ENCODE measurements around the gene TAAR5. TPM values are rescaled to one million over a fixed set of nuclear protein-coding genes. Genes with fewer than 3 reads are reported as not detected.

Gene TAAR5
- total and polyA plus RNA-seq, 10 of the 15 experiments (the other 5 are each of a cell fraction or from before 2014, with no cell fraction given) = not detected

- POLR2A ChIA-PET = no interaction called here
- no peak for FAIRE-seq
- no peak for TF ChIP-seq SIX5 (IDR thresholded peaks at IDR 0.05; ENCODE audit: low read depth, low read length, severe bottlenecking)
- no peak for TF ChIP-seq TCF12 (IDR thresholded peaks at IDR 0.05; ENCODE audit: low read depth, low read length)
- no peak for TF ChIP-seq NFYA (IDR thresholded peaks at IDR 0.05; ENCODE audit: borderline replicate concordance, low read depth, low read length)
- TF ChIP-seq NR2C1 (IDR thresholded peaks at IDR 0.05) = no peak
- no peak for TF ChIP-seq NBN (IDR thresholded peaks at IDR 0.05)
- TF ChIP-seq, protein P1, sequence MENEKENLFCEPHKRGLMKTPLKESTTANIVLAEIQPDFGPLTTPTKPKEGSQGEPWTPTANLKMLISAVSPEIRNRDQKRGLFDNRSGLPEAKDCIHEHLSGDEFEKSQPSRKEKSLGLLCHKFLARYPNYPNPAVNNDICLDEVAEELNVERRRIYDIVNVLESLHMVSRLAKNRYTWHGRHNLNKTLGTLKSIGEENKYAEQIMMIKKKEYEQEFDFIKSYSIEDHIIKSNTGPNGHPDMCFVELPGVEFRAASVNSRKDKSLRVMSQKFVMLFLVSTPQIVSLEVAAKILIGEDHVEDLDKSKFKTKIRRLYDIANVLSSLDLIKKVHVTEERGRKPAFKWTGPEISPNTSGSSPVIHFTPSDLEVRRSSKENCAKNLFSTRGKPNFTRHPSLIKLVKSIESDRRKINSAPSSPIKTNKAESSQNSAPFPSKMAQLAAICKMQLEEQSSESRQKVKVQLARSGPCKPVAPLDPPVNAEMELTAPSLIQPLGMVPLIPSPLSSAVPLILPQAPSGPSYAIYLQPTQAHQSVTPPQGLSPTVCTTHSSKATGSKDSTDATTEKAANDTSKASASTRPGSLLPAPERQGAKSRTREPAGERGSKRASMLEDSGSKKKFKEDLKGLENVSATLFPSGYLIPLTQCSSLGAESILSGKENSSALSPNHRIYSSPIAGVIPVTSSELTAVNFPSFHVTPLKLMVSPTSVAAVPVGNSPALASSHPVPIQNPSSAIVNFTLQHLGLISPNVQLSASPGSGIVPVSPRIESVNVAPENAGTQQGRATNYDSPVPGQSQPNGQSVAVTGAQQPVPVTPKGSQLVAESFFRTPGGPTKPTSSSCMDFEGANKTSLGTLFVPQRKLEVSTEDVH (IDR thresholded peaks at IDR 0.05; ENCODE audit: low read depth, partially characterized antibody) = no peak
- TF ChIP-seq, protein P2, sequence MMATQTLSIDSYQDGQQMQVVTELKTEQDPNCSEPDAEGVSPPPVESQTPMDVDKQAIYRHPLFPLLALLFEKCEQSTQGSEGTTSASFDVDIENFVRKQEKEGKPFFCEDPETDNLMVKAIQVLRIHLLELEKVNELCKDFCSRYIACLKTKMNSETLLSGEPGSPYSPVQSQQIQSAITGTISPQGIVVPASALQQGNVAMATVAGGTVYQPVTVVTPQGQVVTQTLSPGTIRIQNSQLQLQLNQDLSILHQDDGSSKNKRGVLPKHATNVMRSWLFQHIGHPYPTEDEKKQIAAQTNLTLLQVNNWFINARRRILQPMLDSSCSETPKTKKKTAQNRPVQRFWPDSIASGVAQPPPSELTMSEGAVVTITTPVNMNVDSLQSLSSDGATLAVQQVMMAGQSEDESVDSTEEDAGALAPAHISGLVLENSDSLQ (IDR thresholded peaks at IDR 0.05) = no peak
- TF ChIP-seq, protein P3, sequence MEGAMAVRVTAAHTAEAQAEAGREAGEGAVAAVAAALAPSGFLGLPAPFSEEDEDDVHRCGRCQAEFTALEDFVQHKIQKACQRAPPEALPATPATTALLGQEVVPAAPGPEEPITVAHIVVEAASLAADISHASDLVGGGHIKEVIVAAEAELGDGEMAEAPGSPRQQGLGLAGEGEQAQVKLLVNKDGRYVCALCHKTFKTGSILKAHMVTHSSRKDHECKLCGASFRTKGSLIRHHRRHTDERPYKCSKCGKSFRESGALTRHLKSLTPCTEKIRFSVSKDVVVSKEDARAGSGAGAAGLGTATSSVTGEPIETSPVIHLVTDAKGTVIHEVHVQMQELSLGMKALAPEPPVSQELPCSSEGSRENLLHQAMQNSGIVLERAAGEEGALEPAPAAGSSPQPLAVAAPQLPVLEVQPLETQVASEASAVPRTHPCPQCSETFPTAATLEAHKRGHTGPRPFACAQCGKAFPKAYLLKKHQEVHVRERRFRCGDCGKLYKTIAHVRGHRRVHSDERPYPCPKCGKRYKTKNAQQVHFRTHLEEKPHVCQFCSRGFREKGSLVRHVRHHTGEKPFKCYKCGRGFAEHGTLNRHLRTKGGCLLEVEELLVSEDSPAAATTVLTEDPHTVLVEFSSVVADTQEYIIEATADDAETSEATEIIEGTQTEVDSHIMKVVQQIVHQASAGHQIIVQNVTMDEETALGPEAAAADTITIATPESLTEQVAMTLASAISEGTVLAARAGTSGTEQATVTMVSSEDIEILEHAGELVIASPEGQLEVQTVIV (IDR thresholded peaks at IDR 0.05; ENCODE audit: borderline replicate concordance, partially characterized antibody) = no peak
- TF ChIP-seq GABPA (IDR thresholded peaks at IDR 0.05; ENCODE audit: low read depth) = no peak
- no peak for TF ChIP-seq NR2F1 (conservative IDR thresholded peaks at IDR 0.05)
- no peak for TF ChIP-seq CUX1 (IDR thresholded peaks at IDR 0.05; ENCODE audit: insufficient replicate concordance, low read depth, low read length)
- no peak for TF ChIP-seq MYB (IDR thresholded peaks at IDR 0.05; ENCODE audit: borderline replicate concordance, low read depth, low read length)
- TF ChIP-seq TAF1 (IDR thresholded peaks at IDR 0.05; ENCODE audit: borderline replicate concordance, low read depth, low read length) = no peak
- no peak for TF ChIP-seq SMAD1 (IDR thresholded peaks at IDR 0.05; ENCODE audit: low read depth, partially characterized antibody)
- Histone ChIP-seq H4K20me1 (ENCODE audit: control insufficient read depth, insufficient read depth) (no peaks in the 10 kb centered on the region), H2AFZ (ENCODE audit: control insufficient read depth, low read depth, low read length) (no peak overlapping the region), H3K27ac (ENCODE audit: control insufficient read depth, insufficient read depth) (no peak overlapping the region), H3K9ac (ENCODE audit: control insufficient read depth, insufficient read depth, low read length) (no peak overlapping the region), H3K4me1 (ENCODE audit: control insufficient read depth, insufficient read depth, low read length) (no peaks in the 10 kb centered on the region), H3K79me2 (ENCODE audit: control insufficient read depth, insufficient read depth, low read length) (no peaks in the 10 kb centered on the region), H3K4me3 (no peak overlapping the region), H3K4me2 (ENCODE audit: control insufficient read depth, insufficient read depth) (no peak overlapping the region), H3K9me3 (replicated peaks; ENCODE audit: control insufficient read depth, insufficient read depth, low read length) (no peaks in the 10 kb centered on the region), H3K27me3 (replicated peaks in 1 of 2; ENCODE audit: control insufficient read depth in 2 of 2, insufficient read depth in 2 of 2, low read length in 1 of 2) (no peaks in the 10 kb centered on the region), H3K36me3 (ENCODE audit: control insufficient read depth in 2 of 2, insufficient read depth in 2 of 2, low read length in 1 of 2) (no peaks in the 10 kb centered on the region)
- SMC1A ChIA-PET (ENCODE audit: uncharacterized antibody, unreplicated experiment) = interaction anchor here (1.0 kb wide), 1 partner anchor 10 kb away, joined by 3 read pairs; no protein-coding TSS in a partner anchor
- in situ Hi-C loops (cut with MboI) (no loop called here), intact Hi-C loops (cut with micrococcal nuclease; ENCODE audit: unreplicated experiment) (no loop called here)
- RAD21 ChIA-PET (ENCODE audit: unreplicated experiment) = no interaction called here
- WGBS (ENCODE audit: insufficient coverage, insufficient replicate concordance, low lambda C conversion rate, missing lambda C conversion rate) = 0% methylated on average over 1 of the region's 1 CpG
- ATAC-seq = no peak
- CTCF ChIA-PET = interaction anchor here (1.1 to 1.6 kb wide), 2 partner anchors 7 to 9 kb away, joined by 3 to 5 read pairs; no protein-coding TSS in a partner anchor
- no TSS peak for BruUV-seq (replicated peaks)
- DNase-seq (ENCODE audit: low read depth, low spot score) = no peak
These were observed 821 bp upstream of the TAAR5 start for GRCh38 chr6:132590362-132590761.

Measured in GM12878 (cell line).